HG02588 (cell line): Measurements from ENCODE around the gene LRRC42.
"Not testable (repeated sequence)": the region's sequence is repeated elsewhere in the genome, so short reads cannot be mapped to it uniquely, and the experiment has no call there.

ENCODE experiments used
- ATAC-seq: cut with Tn5 transposase; IDR thresholded peaks from one replicate; pipeline ENCODE4 v1.9.1; 2021; ENCODE audit warnings: mild to moderate bottlenecking, moderate library complexity; ENCODE audit not compliant: unreplicated experiment

The LRRC42 gene

GRCh38 chr1:54003750-54004480 is 57.8 kb downstream of the LRRC42 start:
- not testable (repeated sequence) for ATAC-seq

- ATAC-seq = no peak
These were observed 58.4 kb downstream of the LRRC42 start for GRCh38 chr1:54004481-54005049.

GRCh38 chr1:54006508-54006907 is 60.4 kb downstream of the LRRC42 start:
- no peak for ATAC-seq

- ATAC-seq = no peak
These were observed 61.5 kb downstream of the LRRC42 start for GRCh38 chr1:54007613-54008012.

- ATAC-seq = no peak
These were observed 62.7 kb downstream of the LRRC42 start for GRCh38 chr1:54008876-54009275.

- no peak for ATAC-seq
These were observed 63.3 kb downstream of the LRRC42 start for GRCh38 chr1:54009406-54009805.

- ATAC-seq = no peak
These were observed 64.4 kb downstream of the LRRC42 start for GRCh38 chr1:54010415-54011117.

GRCh38 chr1:54011316-54012007 is 65.3 kb downstream of the LRRC42 start:
- no peak for ATAC-seq

GRCh38 chr1:54012008-54012325 is 65.8 kb downstream of the LRRC42 start:
- no peak for ATAC-seq

- no peak for ATAC-seq
These were observed 66.7 kb downstream of the LRRC42 start for GRCh38 chr1:54012863-54013262.

- ATAC-seq = no peak
These were observed 67.4 kb downstream of the LRRC42 start for GRCh38 chr1:54013393-54014008.

GRCh38 chr1:54014009-54014629 is 68.0 kb downstream of the LRRC42 start:
- ATAC-seq = no peak

- ATAC-seq = no peak
These were observed 70.5 kb downstream of the LRRC42 start for GRCh38 chr1:54016343-54017282.
